Thyroid gland (tissue), 4 donors: Measurements from ENCODE around the gene SPAG17. TPM values are rescaled to one million over a fixed set of nuclear protein-coding genes. Genes with fewer than 3 reads are reported as not detected.

Experiments used
- DNase-seq, 2 donors: peaks; one replicate each; pipeline ENCODE4 v3.0.0-alpha.2; 2019
- H3K27ac ChIP-seq, 3 donors: fragments of 200-600 bp; sonication (generic); 1 replicate in 2 of 3; 2 replicates in 1 of 3; pipeline ENCODE4 v1.5.1; 2016 to 2019; ENCODE audit warnings: mild to moderate bottlenecking in 1 of 3, moderate library complexity in 1 of 3
- H3K27me3 ChIP-seq: fragments of 200-600 bp; sonication (generic); one replicate; pipeline ENCODE4 v1.5.1; 2019
- H3K36me3 ChIP-seq, 2 donors: fragments of 200-600 bp; sonication (generic); one replicate each; pipeline ENCODE4 v1.5.1; 2016 to 2019
- H3K4me1 ChIP-seq, 2 donors: fragments of 200-600 bp; sonication (generic); one replicate each; pipeline ENCODE4 v1.5.1; 2017 to 2019
- H3K4me3 ChIP-seq, 3 donors: fragments of 200-600 bp; sonication (generic); replicated peaks in 1 of 3; 1 replicate in 2 of 3; 2 replicates in 1 of 3; pipeline ENCODE4 v1.5.1; 2016; ENCODE audit warnings: mild to moderate bottlenecking in 1 of 3
- H3K9me3 ChIP-seq: fragments of 200-600 bp; sonication (generic); one replicate; pipeline ENCODE4 v1.5.1; 2017
- POLR2A ChIP-seq, 2 donors: fragments of 450-650 bp; IDR thresholded peaks; one replicate each; pipeline ENCODE4 v1.6.1; 2017; ENCODE audit warnings: antibody characterized with exemption in 2 of 2, mild to moderate bottlenecking in 2 of 2, moderate library complexity in 1 of 2
- WGBS, 2 donors: methylation state at CpG; one replicate each; pipeline ENCODE4 v1.1.5; 2017; 5-methylcytosine and 5-hydroxymethylcytosine counted together
- intact Hi-C: fragments of 100-400 bp; cut with DNase I; formaldehyde crosslinking; loops from one replicate; pipeline ENCODE4 v1.15.1; 2023
- total RNA-seq, 4 donors: library from RNA; depleted of rRNA; stranded (reverse); fragments of >200 nt; gene quantifications; one replicate each; pipeline ENCODE4 v1.2.3, GENCODE V29; 2016
- TF ChIP-seq, protein P1 (sequence below), 6 experiments: fragments of 200-600 bp in 3 of 6; fragments of 450-650 bp in 3 of 6; sonication (generic) in 3 of 6; IDR thresholded peaks; one replicate each; pipeline ENCODE4 v1.5.1; 2016 to 2019; ENCODE audit warnings: antibody characterized with exemption in 6 of 6, mild to moderate bottlenecking in 2 of 6, inconsistent platforms in 1 of 6, moderate library complexity in 1 of 6

The SPAG17 gene
- total RNA-seq, 4 donors from 2014 or later, result 0.81 to 14.6 (median 8.5) TPM

DNA sequence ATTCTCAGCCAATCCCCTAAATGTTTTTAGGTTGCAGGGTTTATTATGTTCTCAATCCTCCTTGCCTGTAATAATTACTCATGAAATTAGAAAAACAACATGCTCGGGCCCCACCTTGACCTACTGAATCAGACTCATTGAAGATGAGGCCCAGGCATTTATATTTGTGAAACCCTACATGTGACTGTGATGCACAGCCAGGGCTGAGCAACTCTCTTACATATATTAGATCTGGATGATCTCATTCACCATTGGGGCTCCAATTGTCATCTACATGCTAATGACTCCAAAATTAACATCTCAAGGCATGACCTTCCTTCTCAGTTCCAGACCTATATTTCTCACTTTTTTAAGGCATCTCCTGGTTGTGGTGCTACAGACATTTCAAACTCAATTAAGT is 152.1 kb downstream of the SPAG17 start:
- DNase-seq, result no peak

DNA sequence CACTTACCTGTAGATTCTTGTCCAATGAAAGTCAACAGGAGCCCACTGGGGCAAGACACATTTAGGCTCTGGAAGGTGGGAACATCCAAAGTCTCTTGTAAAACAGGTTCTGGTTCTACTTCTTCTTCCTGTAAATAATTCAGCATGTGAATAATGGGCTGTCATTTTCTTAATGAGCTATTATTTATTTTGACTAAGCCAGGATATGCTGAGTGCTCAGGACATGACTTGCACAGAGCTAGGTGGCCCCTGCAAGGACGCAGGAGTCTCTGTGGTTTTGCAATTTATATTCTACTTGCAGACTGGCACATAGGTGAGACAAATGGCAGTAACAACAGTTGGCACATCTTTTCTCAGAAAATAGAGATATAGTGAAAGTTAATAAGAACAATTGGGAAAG is 156.8 kb downstream of the SPAG17 start:
- H3K36me3 ChIP-seq, result no peaks in the 10 kb centered on the region
- TF ChIP-seq POLR2A (IDR thresholded peaks at IDR 0.05), result no peak
- TF ChIP-seq, protein P1, sequence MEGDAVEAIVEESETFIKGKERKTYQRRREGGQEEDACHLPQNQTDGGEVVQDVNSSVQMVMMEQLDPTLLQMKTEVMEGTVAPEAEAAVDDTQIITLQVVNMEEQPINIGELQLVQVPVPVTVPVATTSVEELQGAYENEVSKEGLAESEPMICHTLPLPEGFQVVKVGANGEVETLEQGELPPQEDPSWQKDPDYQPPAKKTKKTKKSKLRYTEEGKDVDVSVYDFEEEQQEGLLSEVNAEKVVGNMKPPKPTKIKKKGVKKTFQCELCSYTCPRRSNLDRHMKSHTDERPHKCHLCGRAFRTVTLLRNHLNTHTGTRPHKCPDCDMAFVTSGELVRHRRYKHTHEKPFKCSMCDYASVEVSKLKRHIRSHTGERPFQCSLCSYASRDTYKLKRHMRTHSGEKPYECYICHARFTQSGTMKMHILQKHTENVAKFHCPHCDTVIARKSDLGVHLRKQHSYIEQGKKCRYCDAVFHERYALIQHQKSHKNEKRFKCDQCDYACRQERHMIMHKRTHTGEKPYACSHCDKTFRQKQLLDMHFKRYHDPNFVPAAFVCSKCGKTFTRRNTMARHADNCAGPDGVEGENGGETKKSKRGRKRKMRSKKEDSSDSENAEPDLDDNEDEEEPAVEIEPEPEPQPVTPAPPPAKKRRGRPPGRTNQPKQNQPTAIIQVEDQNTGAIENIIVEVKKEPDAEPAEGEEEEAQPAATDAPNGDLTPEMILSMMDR (IDR thresholded peaks at IDR 0.05), result no peak
- H3K9me3 ChIP-seq, result no peaks in the 10 kb centered on the region
- DNase-seq, result no peak
- intact Hi-C loops, result no loop called here
- no peak overlapping the region for H3K4me3 ChIP-seq
- WGBS, 2 donors, result 64 to 68% methylated on average over 1 of the region's 1 CpG
- H3K27me3 ChIP-seq, result no peaks in the 10 kb centered on the region
- H3K4me1 ChIP-seq, result no peaks in the 10 kb centered on the region
- no peak overlapping the region for H3K27ac ChIP-seq

More for the DNA sequence above, 152.1 kb downstream of the SPAG17 start:
- Histone ChIP-seq H3K27ac (no peak overlapping the region), H3K9me3 (no peaks in the 10 kb centered on the region), H3K4me3 (no peak overlapping the region), H3K27me3 (no peaks in the 10 kb centered on the region), H3K4me1 (no peaks in the 10 kb centered on the region), H3K36me3 (no peaks in the 10 kb centered on the region)
- TF ChIP-seq POLR2A (IDR thresholded peaks at IDR 0.05), result no peak
- TF ChIP-seq, protein P1 (IDR thresholded peaks at IDR 0.05), result no peak
- intact Hi-C loops, result no loop called here
- WGBS, 2 donors, result 73 to 87% methylated on average over 1 of the region's 1 CpG

DNA sequence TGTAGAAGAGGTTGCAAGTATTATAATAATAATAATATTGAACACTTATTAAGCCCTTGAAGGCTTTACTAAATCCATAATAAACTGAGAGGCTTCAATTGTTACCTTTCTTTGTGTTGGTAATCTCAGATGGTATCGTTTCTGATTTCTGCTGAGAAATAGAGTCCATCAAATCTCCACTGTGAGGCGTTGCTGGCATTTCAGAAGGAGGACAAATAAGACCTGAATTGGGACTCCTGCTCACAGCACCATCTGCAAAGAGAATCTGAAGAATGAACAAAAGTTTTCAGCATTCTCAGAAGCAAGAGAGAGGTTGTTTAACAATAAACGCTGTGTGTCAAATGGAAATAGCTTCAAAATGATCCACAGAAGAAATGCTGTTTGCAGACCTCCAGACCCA is 161.8 kb downstream of the SPAG17 start:
- WGBS, 2 donors, result 79 to 84% methylated on average over 3 of the region's 3 CpGs
- Histone ChIP-seq H3K4me1 (no peaks in the 10 kb centered on the region), H3K27ac (no peak overlapping the region), H3K36me3 (no peaks in the 10 kb centered on the region), H3K9me3 (no peaks in the 10 kb centered on the region), H3K4me3 (no peak overlapping the region), H3K27me3 (no peaks in the 10 kb centered on the region)
- TF ChIP-seq, protein P1 (IDR thresholded peaks at IDR 0.05), result no peak
- TF ChIP-seq POLR2A (IDR thresholded peaks at IDR 0.05), result no peak
- intact Hi-C loops, result no loop called here
- no peak for DNase-seq

DNA sequence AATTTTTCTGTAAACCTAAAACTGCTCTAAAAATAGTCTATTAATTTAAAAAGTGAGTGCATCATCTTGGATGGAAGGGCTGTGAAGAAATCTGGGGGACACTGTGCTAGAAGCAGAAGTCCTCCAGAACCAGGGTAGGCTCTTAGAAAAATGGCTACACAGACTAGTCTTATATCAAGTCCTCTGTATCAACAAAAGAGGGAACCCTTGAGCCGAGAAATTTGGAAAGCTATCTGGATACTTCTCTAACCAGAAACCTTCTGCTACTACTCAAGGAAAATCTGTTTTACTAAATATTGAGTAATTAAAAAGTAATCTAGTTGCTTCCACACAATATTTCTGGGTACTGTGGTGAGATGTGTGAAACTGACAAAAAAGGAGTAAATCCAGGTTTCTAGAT is 163.4 kb downstream of the SPAG17 start:
- intact Hi-C loops, result no loop called here
- Histone ChIP-seq H3K9me3 (no peaks in the 10 kb centered on the region), H3K4me1 (no peaks in the 10 kb centered on the region), H3K27me3 (no peaks in the 10 kb centered on the region), H3K4me3 (no peak overlapping the region), H3K36me3 (no peaks in the 10 kb centered on the region), H3K27ac (no peak overlapping the region)
- TF ChIP-seq, protein P1 (IDR thresholded peaks at IDR 0.05), result no peak
- TF ChIP-seq POLR2A (IDR thresholded peaks at IDR 0.05), result no peak
- WGBS, 2 donors, result 67 to 77% methylated on average over 1 of the region's 1 CpG
- no peak for DNase-seq

DNA sequence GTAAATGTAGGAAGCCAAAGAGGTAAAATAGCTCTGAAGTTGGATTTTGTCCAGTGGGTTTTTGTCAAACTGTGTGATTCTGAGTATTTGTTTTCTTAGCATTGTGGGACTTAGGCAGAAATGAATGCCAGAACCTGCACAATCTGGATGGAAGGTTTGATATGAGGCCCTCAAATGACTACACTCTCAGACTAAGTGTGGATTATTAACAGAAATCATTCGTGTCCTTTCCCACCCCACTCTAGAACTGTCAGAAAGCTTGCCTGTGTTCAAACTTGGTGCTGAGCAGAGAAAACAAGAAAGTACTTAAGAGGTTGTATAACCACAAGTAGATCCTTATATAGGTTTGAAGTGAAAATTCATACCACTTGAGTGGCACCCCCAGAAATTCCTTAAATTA is 167.0 kb downstream of the SPAG17 start:
- Histone ChIP-seq H3K4me1 (no peaks in the 10 kb centered on the region), H3K4me3 (no peak overlapping the region), H3K9me3 (no peaks in the 10 kb centered on the region), H3K27ac (no peak overlapping the region), H3K27me3 (no peaks in the 10 kb centered on the region), H3K36me3 (no peaks in the 10 kb centered on the region)
- 7 to 20% methylated on average over 1 of the region's 1 CpG for WGBS, 2 donors
- no peak for DNase-seq
- intact Hi-C loops, result no loop called here
- TF ChIP-seq POLR2A (IDR thresholded peaks at IDR 0.05), result no peak
- TF ChIP-seq, protein P1 (IDR thresholded peaks at IDR 0.05), result no peak
